Measurements from ENCODE around the gene GDI2. TPM values are rescaled to one million over a fixed set of nuclear protein-coding genes. Genes with fewer than 3 reads are reported as not detected.
A peak's percentile ranks its signal among the peaks of the same experiment; 100 is the strongest.

Gene GDI2
- total RNA-seq = 100 to 1,000 TPM; 182 to 412 (median 239) TPM
- 100 to 1,000 TPM in 1 of 3 donors, 10 to 100 TPM in 2; 45.3 to 377 (median 48.2) TPM for polyA plus RNA-seq
- long read RNA-seq, donor 1, transcript GDI2-203 (11 exons, 2,412 nt) = major isoform, 78 of 91 reads
- long read RNA-seq, donor 1, partial matches to known transcripts = 13 of 91 reads
- long read RNA-seq, donor 1, other reads (novel, unspliced or antisense) = 0 of 91 reads
- long read RNA-seq, donor 2, transcript GDI2-203 (11 exons, 2,412 nt) = major isoform, 41 of 56 reads
- long read RNA-seq, donor 2, partial matches to known transcripts = 13 of 56 reads
- long read RNA-seq, donor 2, other reads (novel, unspliced or antisense) = 0 of 56 reads
- long read RNA-seq, donor 3, transcript GDI2-203 (11 exons, 2,412 nt) = major isoform, 64 of 71 reads
- long read RNA-seq, donor 3, partial matches to known transcripts = 5 of 71 reads
- long read RNA-seq, donor 3, other reads (novel, unspliced or antisense) = 0 of 71 reads
- long read RNA-seq, donor 4, transcript GDI2-203 (11 exons, 2,412 nt) = major isoform, 154 of 180 reads
- long read RNA-seq, donor 4, partial matches to known transcripts = 11 of 180 reads
- long read RNA-seq, donor 4, other reads (novel, unspliced or antisense) = 11 of 180 reads
- long read RNA-seq, donor 5, transcript GDI2-203 (11 exons, 2,412 nt) = major isoform, 379 of 398 reads
- long read RNA-seq, donor 5, transcript GDI2-202 (10 exons, 1,408 nt) = minor isoform, 8 of 398 reads
- long read RNA-seq, donor 5, partial matches to known transcripts = 4 of 398 reads
- long read RNA-seq, donor 5, other reads (novel, unspliced or antisense) = 7 of 398 reads
- long read RNA-seq, donor 6, transcript GDI2-203 (11 exons, 2,412 nt) = major isoform, 109 of 129 reads
- long read RNA-seq, donor 6, partial matches to known transcripts = 4 of 129 reads
- long read RNA-seq, donor 6, other reads (novel, unspliced or antisense) = 15 of 129 reads
- long read RNA-seq, donor 7, transcript GDI2-203 (11 exons, 2,412 nt) = major isoform, 21 of 39 reads
- long read RNA-seq, donor 7, partial matches to known transcripts = 18 of 39 reads
- long read RNA-seq, donor 7, other reads (novel, unspliced or antisense) = 0 of 39 reads
- long read RNA-seq, donor 8, transcript GDI2-203 (11 exons, 2,412 nt) = major isoform, 84 of 102 reads
- long read RNA-seq, donor 8, partial matches to known transcripts = 15 of 102 reads
- long read RNA-seq, donor 8, other reads (novel, unspliced or antisense) = 0 of 102 reads
- long read RNA-seq, donor 9, transcript GDI2-203 (11 exons, 2,412 nt) = major isoform, 60 of 66 reads
- long read RNA-seq, donor 9, partial matches to known transcripts = 5 of 66 reads
- long read RNA-seq, donor 9, other reads (novel, unspliced or antisense) = 0 of 66 reads
- long read RNA-seq, donor 10, transcript GDI2-203 (11 exons, 2,412 nt) = major isoform, 19 of 24 reads
- long read RNA-seq, donor 10, partial matches to known transcripts = 5 of 24 reads
- long read RNA-seq, donor 10, other reads (novel, unspliced or antisense) = 0 of 24 reads

- intact Hi-C loops (cut with DNase I) = loop anchor here in 1 of 2 donors (10.0 kb wide), 1 partner anchor 51 kb away; no protein-coding TSS in a partner anchor
- Histone ChIP-seq H3K36me3 (replicated peaks in 1 of 2) (no peaks in the 10 kb centered on the region), H3K9me3 (replicated peaks in 1 of 3) (no peaks in the 10 kb centered on the region), H3K4me3 (peak within 1 kb of the TSS; percentile 83 to 99 (median 98)), H3K27me3 (no peaks in the 10 kb centered on the region), H3K27ac (peak within 1 kb of the TSS; percentile 94 to 99 (median 97)), H3K4me1 (replicated peaks in 1 of 2) (peaks cover 23 to 49% of the 10 kb centered on the region in 2 donors)
- TF ChIP-seq CTCF (IDR thresholded peaks at IDR 0.05) (peak in 1 of 6 experiments; percentile 18), POLR2A (IDR thresholded peaks at IDR 0.05) (peak; percentile 12 to 97)
- peak; percentile 96 to 98 (median 97) for DNase-seq
- 0% methylated on average over 44 to 77 of the region's 77 CpGs for WGBS, 4 donors
Observed at GRCh38 chr10:5813341-5814109, at the start of gene GDI2. Gene GDI2, minus strand, starts transcription at chr10:5813434. Its CDS starts 176 bp downstream, at chr10:5813258.

DNA sequence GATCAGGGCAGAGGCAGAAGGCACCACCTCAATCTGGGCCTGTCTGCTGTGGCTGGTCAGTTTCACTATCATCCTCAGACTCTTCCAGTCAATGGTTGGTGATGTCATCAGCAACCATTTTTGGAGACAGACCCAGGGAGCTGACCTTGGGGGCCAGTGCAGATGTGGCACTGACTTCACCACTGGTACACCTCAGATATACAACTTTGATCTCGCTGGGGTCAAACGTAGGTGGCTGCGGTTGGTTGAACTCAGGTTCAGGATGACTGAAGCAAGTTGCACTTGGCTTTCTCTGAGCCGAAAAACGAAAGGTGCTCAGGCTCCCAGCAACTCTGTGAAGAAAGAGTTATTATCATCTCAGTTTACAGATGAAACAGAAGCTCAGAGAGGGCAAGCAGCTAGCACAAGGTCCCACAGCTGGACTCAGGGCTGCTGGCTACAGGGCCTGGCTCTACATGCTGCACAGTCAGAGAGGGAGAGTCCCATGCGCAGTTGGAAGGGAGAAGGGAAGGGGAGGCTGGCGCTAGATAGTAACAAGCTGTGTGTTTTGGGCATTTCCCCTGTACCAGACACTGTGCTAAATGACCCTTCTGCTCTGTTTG, 49.2 kb upstream of the GDI2 start:
- peak in 4 of 7 donors; percentile 18 to 42 (median 26) for DNase-seq
- WGBS, 4 donors = 85 to 90% (median 89%) methylated on average over 7 of the region's 7 CpGs

More for the DNA sequence above, 49.2 kb upstream of the GDI2 start:
- intact Hi-C loops (cut with DNase I) = loop anchor here in 1 of 2 donors (10.0 kb wide), 1 partner anchor 48 kb away; the partner anchor contains the start of gene GDI2
- H3K36me3 ChIP-seq (replicated peaks in 1 of 2) = no peaks in the 10 kb centered on the region
- H3K27me3 ChIP-seq = no peaks in the 10 kb centered on the region
- H3K4me1 ChIP-seq (replicated peaks in 1 of 2) = peaks cover 0 to 9% of the 10 kb centered on the region in 2 donors
- H3K27ac ChIP-seq = peak overlapping the region in 2 of 5 donors; percentile 64 to 66
- H3K9me3 ChIP-seq (replicated peaks in 1 of 3) = no peaks in the 10 kb centered on the region
- no peak overlapping the region for H3K4me3 ChIP-seq
- TF ChIP-seq POLR2A (IDR thresholded peaks at IDR 0.05) (no peak), CTCF (IDR thresholded peaks at IDR 0.05) (no peak)

Data from adrenal gland (tissue), 19 donors.